HG03280 (cell line): Measurements from ENCODE around the gene PGAM2.

Experiments
- ATAC-seq: cut with Tn5 transposase; IDR thresholded peaks from one replicate; pipeline ENCODE4 v1.9.1; 2021; ENCODE audit warnings: mild to moderate bottlenecking, moderate library complexity; ENCODE audit not compliant: unreplicated experiment

PGAM2 gene

DNA sequence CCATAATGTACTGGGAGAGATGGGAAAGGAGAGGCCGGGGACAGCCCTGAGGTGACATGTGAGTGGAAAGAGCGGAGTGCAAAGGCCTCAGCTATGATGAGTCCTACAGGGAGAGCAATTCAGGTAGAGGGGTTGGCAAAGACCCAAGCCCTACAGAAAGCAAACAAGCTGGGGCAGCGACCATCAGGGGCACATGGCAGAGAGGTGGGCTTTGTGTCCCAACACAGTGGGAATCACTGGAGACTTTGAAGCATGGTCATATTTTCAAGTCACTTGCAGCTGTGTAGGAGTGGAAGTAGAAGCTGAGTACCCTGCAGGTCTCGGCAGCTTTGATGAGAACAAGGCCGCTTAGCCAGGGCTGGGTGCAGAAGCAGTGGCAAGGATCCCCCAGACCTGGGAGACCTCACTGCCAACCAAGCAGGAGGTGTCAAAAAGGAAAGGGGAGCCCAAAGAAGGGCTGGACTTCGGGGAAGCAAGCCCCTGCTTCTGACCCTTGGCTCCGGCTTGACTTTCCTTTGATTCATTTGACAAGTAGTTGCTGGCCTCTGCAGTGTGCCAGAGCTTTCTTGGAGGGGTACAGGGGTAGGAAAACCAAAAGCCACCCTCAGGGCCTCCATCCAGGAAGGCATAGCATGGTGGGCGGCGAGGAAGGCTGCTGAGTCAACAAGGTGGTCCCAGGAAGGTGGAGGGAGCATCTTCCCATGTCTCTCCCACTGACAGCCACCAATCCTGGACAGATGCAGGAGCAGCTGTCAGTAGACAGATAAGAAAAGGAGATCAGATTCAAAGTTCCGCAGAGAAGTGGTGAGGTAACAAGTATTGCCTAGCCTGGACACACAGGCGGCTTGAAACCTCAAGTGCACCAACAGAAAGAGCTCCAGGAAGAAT is 1.9 kb upstream of the PGAM2 start:
- no peak for ATAC-seq

DNA sequence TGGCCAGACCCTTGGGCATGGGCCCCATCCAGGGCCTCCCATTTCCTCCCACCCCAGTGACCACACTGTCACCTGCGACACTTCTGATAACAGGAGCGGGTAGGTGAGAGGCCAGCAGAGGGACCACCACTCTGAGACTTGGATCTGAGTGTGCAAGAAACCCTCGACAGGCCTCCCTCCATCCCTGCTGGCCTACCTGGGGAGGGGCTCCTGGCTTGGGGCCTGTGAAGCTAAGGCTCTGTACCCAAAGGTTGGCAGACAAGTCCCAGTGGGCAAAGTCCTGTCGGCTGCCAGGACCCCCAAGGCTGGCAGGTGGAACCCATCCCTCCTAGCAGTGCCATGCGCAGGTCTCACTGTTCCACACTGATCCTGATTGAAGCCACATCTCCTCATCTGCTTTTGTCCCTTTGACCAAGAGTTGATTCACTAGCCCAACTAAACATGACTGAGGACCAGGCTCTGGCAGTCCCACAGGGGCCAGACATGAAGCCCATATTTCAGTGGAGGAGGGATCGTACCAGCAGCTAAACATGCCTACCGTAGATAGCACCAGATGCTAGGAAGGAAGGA is 1.2 kb upstream of the PGAM2 start:
- no peak for ATAC-seq

DNA sequence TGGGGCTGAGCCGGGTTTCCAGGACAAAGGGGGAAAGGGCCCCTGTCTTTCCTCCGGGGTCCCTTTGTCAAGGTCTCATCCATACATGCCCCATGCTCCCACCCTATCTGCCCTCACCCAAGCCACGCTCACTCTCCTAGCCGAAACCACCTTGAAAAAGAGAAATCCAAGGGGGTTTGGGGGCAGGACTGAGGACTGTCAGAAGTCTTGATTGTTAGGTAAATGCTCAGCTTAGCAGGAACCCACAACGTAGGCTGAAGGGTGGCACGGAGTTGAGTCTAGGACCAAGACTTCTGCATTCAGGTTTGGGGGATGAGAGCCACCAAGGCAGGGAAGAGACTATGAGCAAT is 719 bp upstream of the PGAM2 start:
- ATAC-seq: no peak

DNA sequence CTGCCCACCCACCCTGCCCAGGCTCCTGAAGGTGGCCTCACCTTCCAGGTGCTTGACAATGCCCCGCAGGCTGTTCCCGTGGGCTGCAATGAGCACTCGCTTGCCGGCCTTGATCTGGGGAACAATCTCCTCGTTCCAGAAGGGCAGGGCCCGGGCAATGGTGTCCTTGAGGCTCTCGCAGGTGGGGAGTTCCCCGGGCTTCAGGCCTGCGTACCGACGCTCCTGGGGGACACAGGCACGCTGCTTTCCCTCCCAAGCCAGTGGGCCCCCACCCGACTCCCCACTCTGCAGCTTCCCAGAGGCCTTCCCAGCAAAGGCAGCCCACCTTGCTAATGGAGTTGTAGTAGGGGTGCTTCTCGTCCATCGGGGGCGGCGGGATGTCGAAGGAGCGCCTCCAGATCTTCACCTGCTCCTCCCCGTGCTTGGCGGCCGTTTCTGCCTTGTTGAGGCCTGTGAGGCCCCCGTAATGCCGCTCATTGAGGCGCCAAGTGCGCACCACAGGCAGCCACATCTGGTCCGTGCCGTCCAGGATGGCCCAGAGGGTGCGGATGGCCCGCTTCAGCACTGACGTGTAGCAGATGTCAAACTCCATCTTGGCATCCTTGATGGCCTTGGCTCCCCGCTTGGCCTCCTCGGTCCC is 456 bp downstream of the PGAM2 start:
- ATAC-seq: no peak

GRCh38 chr7:44063894-44064651 is 1.3 kb downstream of the PGAM2 start:
- no peak for ATAC-seq

DNA sequence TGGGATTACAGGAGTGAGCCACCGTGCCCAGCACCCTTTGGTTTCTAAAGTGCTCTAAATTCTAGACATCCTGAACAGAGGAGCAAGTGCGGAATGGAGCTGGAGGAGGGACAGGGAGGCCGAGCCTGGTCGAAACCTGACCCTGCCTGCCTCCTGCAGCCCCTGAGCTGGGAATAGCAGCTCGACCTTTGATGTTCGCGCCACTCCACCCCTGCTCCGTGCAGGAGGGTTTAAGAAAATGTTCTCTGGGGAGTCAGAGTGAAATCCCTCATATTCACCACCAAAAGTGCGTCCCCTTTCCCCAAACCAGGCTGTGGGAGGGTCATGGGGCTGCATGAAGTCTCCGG is 1.8 kb downstream of the PGAM2 start:
- ATAC-seq: no peak

DNA sequence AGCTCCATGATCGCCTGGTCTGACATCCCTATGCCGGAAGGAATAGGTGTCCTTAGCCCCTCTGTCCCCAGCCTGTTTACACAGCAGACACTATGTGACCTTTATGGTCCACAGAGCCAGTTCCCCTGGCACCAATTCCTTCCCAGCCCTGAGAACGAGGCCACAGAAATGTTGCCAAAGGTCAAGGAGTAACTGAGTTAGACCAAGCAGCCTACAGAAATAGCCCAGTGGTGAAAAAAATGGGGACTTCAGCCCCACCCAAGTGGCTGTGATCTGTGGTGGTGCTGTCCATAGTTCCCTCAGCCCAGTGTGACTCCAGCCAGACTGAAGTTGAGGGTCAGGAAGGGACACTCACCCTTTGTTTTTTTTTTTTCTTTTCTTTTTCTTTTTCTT is 2.5 kb downstream of the PGAM2 start:
- ATAC-seq: no peak

DNA sequence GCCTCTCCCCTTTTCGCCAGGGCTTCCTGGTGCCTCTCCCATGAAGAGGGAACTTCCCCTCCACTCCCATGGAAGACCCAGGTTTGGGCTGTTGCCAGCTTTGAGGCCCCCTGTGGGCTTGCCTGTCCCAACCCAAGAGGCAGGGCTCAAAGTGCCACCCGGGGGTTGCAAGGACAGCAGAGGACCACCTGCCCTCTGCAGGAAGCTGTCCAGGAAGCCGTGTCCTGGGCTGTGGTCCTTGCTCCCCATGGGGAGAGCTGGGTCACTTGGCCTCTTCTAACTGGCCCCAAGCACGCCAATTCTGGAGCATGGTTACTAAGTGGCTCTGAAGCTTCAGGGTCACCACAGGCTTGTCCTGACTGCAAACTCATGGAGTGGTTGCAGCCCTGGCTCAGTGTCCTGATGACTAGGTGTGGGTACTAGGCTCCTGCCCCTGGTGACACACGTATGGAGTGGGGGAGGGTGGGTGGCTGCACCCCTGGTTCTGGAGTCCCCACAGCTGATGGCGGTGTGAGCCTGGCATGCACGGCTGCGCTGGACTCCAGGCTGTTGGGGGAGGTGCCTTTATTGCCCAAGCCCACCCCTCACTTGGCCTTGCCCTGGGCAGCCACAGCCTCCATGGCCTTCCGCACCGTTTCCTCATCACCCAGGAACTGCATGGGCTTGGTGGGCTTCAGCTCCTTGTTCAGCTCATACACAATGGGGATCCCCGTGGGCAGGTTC is 3.0 kb downstream of the PGAM2 start:
- ATAC-seq: no peak

- no peak for ATAC-seq
These were observed 3.7 kb downstream of the PGAM2 start for GRCh38 chr7:44061645-44062179.

GRCh38 chr7:44060948-44061644 is 4.3 kb downstream of the PGAM2 start:
- no peak for ATAC-seq

- ATAC-seq: no peak
These were observed 5.0 kb downstream of the PGAM2 start for GRCh38 chr7:44060091-44060947.

DNA sequence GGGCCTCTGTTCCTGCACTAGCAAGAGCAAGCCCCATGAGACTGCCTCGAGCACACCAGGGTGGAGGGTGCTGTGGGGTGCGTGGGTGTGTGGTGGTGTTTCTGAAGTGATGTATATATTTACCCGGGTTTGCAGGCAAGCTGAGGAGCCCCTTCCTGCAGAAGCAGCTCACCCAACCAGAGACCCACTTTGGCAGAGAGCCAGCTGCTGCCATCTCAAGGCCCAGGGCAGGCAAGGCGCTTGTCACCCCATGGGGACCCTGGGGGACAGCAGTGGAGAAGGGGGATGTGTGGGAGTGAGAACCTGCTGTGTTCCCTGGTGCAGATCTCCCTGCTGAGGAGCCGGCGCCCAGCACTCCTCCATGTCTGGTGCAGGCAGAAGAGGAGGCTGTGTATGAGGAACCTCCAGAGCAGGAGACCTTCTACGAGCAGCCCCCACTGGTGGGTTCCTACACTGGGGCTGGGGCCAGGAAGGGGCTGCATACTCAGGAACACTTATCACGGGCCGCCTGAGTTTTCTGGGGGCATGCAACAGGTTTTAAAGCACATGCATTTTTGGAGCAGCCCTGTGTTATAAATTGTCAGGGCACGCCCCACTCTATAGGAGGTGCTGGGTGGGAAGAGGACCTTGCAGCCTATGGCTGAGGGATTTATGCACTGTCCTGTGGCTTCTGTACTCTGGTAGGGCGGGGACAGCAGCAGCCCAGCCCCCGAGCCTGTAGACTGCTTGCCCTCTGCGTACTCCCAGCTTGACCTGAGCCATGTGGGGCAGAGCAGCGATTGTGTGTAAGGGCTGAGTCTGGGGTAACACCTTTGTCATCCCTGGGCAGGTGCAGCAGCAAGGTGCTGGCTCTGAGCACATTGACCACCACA is 5.9 kb downstream of the PGAM2 start:
- no peak for ATAC-seq

- no peak for ATAC-seq
These were observed 6.6 kb downstream of the PGAM2 start for GRCh38 chr7:44058759-44059218.

DNA sequence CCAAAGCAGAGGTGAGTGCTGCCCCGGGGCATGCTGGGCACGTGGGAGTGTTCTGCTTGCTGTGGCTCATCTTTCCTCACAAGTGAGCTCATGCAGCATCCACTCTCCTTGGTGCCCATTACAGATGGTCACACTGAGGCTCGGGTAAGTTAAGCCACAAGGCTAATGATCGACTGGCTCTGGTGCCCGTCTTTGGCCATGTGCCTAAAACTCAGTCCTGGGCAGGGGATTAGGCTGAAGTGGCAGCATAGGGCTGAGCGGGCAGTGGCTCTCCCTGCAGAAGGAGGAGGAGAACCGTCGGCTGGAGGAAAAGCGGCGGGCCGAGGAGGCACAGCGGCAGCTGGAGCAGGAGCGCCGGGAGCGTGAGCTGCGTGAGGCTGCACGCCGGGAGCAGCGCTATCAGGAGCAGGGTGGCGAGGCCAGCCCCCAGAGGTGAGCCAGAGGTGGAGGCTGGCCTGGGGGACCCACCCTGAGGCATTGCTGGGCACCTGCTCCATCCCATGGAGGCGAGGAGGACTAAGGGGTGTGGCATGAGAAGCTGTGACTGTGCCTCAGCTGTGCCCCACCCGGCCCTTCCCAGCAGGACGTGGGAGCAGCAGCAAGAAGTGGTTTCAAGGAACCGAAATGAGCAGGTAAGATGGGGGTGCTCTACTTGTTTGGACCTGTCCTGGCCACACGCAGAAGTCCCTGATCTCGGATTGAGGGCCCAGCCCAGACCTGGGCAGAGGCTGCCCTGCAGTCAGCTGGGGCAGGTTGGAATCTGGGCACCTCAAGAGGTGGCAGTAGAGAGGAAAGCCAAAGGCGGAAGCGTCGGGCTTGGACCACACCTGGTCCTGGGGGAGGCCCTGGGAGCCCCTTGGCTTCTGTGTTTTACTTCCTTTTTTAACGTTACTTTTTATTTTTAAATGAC is 7.3 kb downstream of the PGAM2 start:
- ATAC-seq: no peak

- ATAC-seq: no peak
These were observed 8.1 kb downstream of the PGAM2 start for GRCh38 chr7:44057181-44057848.

DNA sequence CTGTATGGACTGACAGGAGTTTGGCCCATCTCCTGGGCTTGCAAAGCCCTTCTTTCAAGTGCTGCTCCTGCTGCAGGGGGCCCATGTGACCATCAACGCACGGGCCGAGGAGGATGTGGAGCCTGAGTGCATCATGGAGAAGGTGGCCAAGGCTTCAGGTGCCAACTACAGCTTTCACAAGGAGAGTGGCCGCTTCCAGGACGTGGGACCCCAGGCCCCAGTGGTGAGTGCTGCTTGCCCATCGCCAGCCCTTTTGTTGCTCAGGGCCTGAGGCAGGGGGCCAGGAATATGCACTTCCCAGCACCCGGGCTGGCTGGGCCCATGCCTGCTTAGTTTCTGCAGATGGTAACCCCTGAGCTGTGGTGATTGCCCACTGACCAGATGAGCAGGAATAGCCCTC is 8.7 kb downstream of the PGAM2 start:
- no peak for ATAC-seq
